GM20000 (cell line): ENCODE data around the gene BTN1A1.
"Not testable (repeated sequence)": the region's sequence is repeated elsewhere in the genome, so short reads cannot be mapped to it uniquely, and the experiment has no call there.

Source experiments
- DNase-seq: peaks from one replicate; pipeline ENCODE4 v3.0.0; 2012; ENCODE audit warnings: low spot score
- TF ChIP-seq, protein P1 (sequence below): IDR thresholded peaks from 2 replicates; pipeline ENCODE4 v1.5.1; 2012; ENCODE audit warnings: mild to moderate bottlenecking, control low read depth; ENCODE audit errors: extremely low read depth, missing control alignments

The BTN1A1 gene

DNA sequence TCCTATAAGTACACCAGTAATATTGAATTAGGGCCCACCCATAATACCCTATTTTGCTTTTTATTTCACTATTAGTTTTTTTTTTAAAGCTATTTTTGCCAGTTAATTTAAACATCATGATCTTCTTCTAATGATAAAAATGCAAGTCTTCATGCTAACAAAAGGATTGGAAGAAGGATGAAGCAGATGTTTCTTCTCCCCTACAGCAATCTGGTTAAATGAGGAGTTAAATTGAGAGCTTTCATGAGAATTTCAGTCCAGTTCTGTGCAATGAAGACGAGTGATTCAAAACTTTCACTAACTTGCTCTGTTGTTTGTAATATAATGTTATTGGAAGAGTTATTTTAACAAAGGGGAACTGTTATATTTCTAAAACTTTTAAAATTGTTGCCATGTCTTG, 41.5 kb downstream of the BTN1A1 start:
- DNase-seq, result no peak
- TF ChIP-seq, protein P1, sequence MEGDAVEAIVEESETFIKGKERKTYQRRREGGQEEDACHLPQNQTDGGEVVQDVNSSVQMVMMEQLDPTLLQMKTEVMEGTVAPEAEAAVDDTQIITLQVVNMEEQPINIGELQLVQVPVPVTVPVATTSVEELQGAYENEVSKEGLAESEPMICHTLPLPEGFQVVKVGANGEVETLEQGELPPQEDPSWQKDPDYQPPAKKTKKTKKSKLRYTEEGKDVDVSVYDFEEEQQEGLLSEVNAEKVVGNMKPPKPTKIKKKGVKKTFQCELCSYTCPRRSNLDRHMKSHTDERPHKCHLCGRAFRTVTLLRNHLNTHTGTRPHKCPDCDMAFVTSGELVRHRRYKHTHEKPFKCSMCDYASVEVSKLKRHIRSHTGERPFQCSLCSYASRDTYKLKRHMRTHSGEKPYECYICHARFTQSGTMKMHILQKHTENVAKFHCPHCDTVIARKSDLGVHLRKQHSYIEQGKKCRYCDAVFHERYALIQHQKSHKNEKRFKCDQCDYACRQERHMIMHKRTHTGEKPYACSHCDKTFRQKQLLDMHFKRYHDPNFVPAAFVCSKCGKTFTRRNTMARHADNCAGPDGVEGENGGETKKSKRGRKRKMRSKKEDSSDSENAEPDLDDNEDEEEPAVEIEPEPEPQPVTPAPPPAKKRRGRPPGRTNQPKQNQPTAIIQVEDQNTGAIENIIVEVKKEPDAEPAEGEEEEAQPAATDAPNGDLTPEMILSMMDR, result no peak

DNA sequence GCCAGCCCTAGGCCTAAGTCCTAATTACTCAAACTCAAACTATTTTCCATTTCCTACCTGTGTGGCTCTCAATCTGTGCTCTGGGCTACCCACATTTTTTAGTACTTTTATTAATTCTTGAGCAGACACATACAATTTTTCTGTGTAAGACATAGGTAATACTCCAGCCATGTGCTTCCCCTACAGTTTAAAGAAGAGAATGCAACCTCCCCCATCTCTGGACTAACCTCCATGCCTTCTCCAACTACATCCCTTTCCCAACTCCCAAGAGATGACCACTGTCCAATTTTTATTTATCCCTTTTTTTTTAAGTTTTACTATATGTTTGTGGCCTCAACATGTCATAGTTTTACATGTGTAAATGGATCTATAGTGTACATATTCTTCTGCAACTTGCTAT, 43.9 kb downstream of the BTN1A1 start:
- DNase-seq, result no peak
- TF ChIP-seq, protein P1, result peak; percentile 9

DNA sequence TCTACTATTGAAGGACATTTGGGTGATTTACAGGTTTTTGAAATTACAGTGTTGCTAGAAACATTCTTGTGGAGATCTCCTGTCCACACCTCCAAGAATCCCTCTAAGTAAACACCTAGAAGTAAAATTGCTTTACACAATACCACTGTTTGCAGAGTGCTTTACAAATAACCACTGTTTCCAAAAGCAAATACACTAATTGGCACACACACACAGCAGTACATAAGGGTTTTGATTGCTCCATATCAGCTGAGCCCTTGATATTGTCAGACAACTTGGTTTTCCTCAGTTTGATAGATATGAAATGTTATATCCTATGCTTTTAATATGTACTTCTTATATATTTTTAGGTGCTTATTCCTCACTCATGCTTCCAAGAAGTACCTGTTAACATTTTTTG, 44.4 kb downstream of the BTN1A1 start:
- TF ChIP-seq, protein P1, result no peak
- DNase-seq, result no peak

DNA sequence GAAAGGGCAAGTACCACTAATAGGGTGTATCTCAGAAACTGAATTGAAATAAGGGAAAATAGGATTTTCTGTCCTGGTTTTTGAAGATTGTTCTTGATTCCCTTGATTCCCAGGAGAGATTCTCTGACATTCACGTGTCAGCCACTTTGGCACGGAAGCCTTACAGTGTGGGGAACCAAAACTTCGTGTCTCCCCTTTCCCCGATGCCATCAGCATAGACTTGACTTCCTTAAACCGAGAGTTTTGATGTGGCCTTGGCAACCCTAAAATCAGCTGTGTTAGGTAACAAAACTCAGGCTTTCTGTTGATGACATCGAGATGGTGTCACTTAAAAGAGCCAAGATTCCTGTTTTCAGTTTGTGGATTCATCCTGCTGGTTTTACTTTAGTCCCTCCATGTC, 45.5 kb downstream of the BTN1A1 start:
- DNase-seq, result no peak
- TF ChIP-seq, protein P1, result no peak

DNA sequence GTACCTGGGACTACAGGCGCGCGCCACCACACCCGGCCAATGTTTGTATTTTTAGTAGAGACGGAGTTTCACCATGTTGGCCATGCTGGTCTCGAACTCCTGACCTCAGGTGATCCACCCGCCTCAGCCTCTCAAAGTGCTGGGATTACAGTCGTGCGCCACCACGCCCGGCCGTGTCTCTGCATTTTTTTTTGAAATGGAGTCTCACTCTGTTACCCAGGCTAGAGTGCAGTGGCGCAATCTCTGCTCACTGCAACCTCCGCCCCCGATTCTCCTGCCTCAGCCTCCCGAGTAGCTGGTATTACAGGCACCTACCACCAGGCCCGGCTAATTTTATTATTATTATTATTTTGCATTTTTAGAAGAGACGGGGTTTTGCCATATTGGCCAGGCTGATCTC, 47.3 kb downstream of the BTN1A1 start:
- DNase-seq, result not testable (repeated sequence)

DNA sequence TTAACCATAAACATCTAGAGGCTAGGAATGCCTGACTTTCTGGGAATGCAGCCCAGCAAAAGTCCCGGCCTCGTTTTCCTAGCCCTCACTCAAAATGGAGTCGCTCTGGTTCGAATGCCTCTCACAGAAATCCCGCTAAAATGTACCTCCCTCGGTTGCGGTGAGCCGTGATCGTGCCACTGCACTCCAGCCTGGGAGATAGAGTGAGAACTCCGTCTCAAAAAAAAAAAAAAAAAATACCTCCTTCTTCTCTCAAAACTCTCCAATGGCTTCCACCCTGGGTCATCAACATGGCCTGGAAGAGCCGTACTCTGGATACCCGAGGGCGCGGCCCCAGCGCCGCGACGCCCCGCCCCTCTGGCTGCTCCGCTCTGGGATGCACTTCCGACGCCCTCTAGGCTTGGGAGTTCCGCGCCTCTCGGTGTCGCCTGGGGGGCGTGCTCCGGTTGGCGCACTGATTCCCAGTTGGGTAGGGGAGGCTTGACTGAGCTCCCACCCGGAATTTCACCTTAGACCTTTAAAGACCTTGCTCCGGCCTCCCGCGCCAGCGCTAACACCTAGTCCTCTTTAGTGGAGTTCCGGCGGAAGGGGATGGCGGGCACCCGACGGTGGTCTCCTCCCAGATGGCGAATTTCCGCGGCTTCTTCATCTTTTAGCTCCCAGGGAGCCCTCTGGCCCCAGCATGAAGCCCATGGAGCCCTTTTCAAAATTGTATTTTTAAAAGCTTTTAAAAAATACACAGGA, 50.3 kb downstream of the BTN1A1 start:
- TF ChIP-seq, protein P1, result no peak
- DNase-seq, result peak; percentile 59

DNA sequence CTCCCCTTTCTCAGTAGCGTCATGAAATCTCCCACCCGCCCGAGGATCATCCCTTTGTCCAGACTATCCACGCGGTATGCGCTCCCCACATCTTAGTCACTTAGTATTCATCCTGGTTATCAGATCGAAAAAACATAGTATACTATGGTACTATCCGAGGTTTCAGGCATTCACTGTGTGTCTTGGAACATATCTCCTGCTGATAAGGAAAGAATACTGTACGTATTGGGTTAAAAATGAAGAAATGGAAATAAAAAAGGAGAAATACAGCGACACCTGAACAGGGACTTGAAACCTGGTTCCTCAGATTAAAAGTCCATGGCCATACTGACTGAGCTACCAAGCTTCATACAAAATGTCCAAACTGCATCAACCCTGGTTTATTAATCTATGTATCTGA, 52.1 kb downstream of the BTN1A1 start:
- no peak for DNase-seq
- TF ChIP-seq, protein P1, result no peak

DNA sequence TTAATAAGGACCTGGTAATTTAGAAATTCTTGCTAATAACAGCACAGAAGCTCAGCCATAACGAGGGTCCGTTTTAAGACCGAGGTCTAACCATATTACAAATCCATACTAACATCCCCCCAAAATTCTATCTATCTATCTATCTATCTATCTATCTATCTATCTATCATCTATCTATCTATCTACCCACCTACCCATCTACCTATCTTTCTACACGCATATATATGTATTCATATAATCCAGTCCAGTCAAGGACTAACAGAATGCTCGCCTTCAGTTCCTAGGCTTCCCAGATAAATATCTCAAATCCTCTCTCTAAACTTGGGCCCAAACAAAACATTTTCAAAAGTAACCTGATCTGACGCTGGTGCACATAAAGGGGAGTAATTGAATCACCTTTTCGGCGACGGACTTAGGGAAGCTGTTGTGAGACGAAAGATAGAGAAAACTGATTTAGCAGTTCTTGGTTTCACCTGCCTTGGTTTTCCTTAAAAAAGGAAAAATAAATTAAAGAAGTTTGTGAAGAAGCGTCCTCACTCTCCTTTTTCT, 52.6 kb downstream of the BTN1A1 start:
- no peak for DNase-seq

More for the DNA sequence above, 52.6 kb downstream of the BTN1A1 start:
- TF ChIP-seq, protein P1, result no peak
